ENCODE measurements around the gene LAMA5.

Gene LAMA5

GRCh38 chr20:62263396-62263795, 103.7 kb downstream of the LAMA5 start:
- H3K27me3 ChIP-seq (ENCODE audit: insufficient read depth, low read length, poor library complexity): no peaks in the 10 kb centered on the region
- TF ChIP-seq CTCF (IDR thresholded peaks at IDR 0.05; ENCODE audit: borderline replicate concordance, extremely low read depth, low read length, poor library complexity, severe bottlenecking) (no peak), EZH2 (IDR thresholded peaks at IDR 0.05; ENCODE audit: borderline replicate concordance, low read depth, low read length, severe bottlenecking) (no peak)
- no peak for ATAC-seq (ENCODE audit: insufficient read depth, low read depth)
- H4K20me1 ChIP-seq (ENCODE audit: insufficient read depth, low read length): peaks cover 21% of the 10 kb centered on the region
- H3K9ac ChIP-seq (ENCODE audit: low read depth, low read length): no peak overlapping the region
- no peaks in the 10 kb centered on the region for H3K9me3 ChIP-seq (ENCODE audit: insufficient read depth, low read length, severe bottlenecking)
- H3K27ac ChIP-seq (ENCODE audit: low read length): no peak overlapping the region
- DNase-seq: no peak
- no peak overlapping the region for H3K4me3 ChIP-seq (ENCODE audit: low read depth in 1 of 2, low read length in 2 of 2)
- no peak overlapping the region for H2AFZ ChIP-seq (ENCODE audit: low read depth, low read length)
- H3K4me2 ChIP-seq (ENCODE audit: insufficient read depth, low read length): no peak overlapping the region
- H3K4me1 ChIP-seq (ENCODE audit: insufficient read depth, low read length): no peaks in the 10 kb centered on the region
- H3K79me2 ChIP-seq (ENCODE audit: insufficient read depth, low read length): peaks cover 4% of the 10 kb centered on the region; the same call in 1 of the 2 replicates
- peaks cover 81% of the 10 kb centered on the region for H3K36me3 ChIP-seq (ENCODE audit: insufficient read depth, low read length)

- Histone ChIP-seq H3K9me3 (ENCODE audit: insufficient read depth, low read length, severe bottlenecking) (no peaks in the 10 kb centered on the region), H3K4me1 (ENCODE audit: insufficient read depth, low read length) (no peaks in the 10 kb centered on the region), H3K27me3 (ENCODE audit: insufficient read depth, low read length, poor library complexity) (no peaks in the 10 kb centered on the region), H3K79me2 (ENCODE audit: insufficient read depth, low read length) (peaks cover 9% of the 10 kb centered on the region), H4K20me1 (ENCODE audit: insufficient read depth, low read length) (peaks cover 26% of the 10 kb centered on the region), H3K36me3 (ENCODE audit: insufficient read depth, low read length) (peaks cover 79% of the 10 kb centered on the region), H3K9ac (ENCODE audit: low read depth, low read length) (no peak overlapping the region), H2AFZ (ENCODE audit: low read depth, low read length) (no peak overlapping the region), H3K4me3 (ENCODE audit: low read depth in 1 of 2, low read length in 2 of 2) (no peak overlapping the region), H3K27ac (ENCODE audit: low read length) (no peak overlapping the region), H3K4me2 (ENCODE audit: insufficient read depth, low read length) (no peak overlapping the region)
- ATAC-seq (ENCODE audit: insufficient read depth, low read depth) (no peak), DNase-seq (no peak)
- TF ChIP-seq CTCF (IDR thresholded peaks at IDR 0.05; ENCODE audit: borderline replicate concordance, extremely low read depth, low read length, poor library complexity, severe bottlenecking) (no peak), EZH2 (IDR thresholded peaks at IDR 0.05; ENCODE audit: borderline replicate concordance, low read depth, low read length, severe bottlenecking) (no peak)
Observed at GRCh38 chr20:62262064-62262463, 105.0 kb downstream of the LAMA5 start.

GRCh38 chr20:62259294-62259565, 107.9 kb downstream of the LAMA5 start:
- no peaks in the 10 kb centered on the region for H3K9me3 ChIP-seq (ENCODE audit: insufficient read depth, low read length, severe bottlenecking)
- peaks cover 25% of the 10 kb centered on the region for H3K79me2 ChIP-seq (ENCODE audit: insufficient read depth, low read length)
- H3K4me1 ChIP-seq (ENCODE audit: insufficient read depth, low read length): no peaks in the 10 kb centered on the region
- no peak overlapping the region for H3K9ac ChIP-seq (ENCODE audit: low read depth, low read length)
- peaks cover 58% of the 10 kb centered on the region for H3K36me3 ChIP-seq (ENCODE audit: insufficient read depth, low read length)
- no peak for ATAC-seq (ENCODE audit: insufficient read depth, low read depth)
- no peak overlapping the region for H3K4me3 ChIP-seq (ENCODE audit: low read depth in 1 of 2, low read length in 2 of 2)
- H2AFZ ChIP-seq (ENCODE audit: low read depth, low read length): no peak overlapping the region
- TF ChIP-seq CTCF (IDR thresholded peaks at IDR 0.05; ENCODE audit: borderline replicate concordance, extremely low read depth, low read length, poor library complexity, severe bottlenecking): no peak
- TF ChIP-seq EZH2 (IDR thresholded peaks at IDR 0.05; ENCODE audit: borderline replicate concordance, low read depth, low read length, severe bottlenecking): no peak
- H3K27me3 ChIP-seq (ENCODE audit: insufficient read depth, low read length, poor library complexity): no peaks in the 10 kb centered on the region
- no peak overlapping the region for H3K4me2 ChIP-seq (ENCODE audit: insufficient read depth, low read length)
- no peak overlapping the region for H3K27ac ChIP-seq (ENCODE audit: low read length)
- DNase-seq: no peak
- peaks cover 34% of the 10 kb centered on the region for H4K20me1 ChIP-seq (ENCODE audit: insufficient read depth, low read length)
